Measurements from ENCODE around the gene HSD17B11.
"Not testable (repeated sequence)": the region's sequence is repeated elsewhere in the genome, so short reads cannot be mapped to it uniquely, and the experiment has no call there.

The HSD17B11 gene

GRCh38 chr4:87354168-87355102, 36.6 kb downstream of the HSD17B11 start:
- no peak for DNase-seq

- no peak for DNase-seq
Observed at GRCh38 chr4:87353592-87353991, 37.4 kb downstream of the HSD17B11 start.

GRCh38 chr4:87345139-87345538, 45.8 kb downstream of the HSD17B11 start:
- no peak for DNase-seq

- DNase-seq = no peak
Observed at GRCh38 chr4:87342872-87343271, 48.1 kb downstream of the HSD17B11 start.

GRCh38 chr4:87341954-87342635, 48.9 kb downstream of the HSD17B11 start:
- DNase-seq = not testable (repeated sequence)

GRCh38 chr4:87339440-87339839, 51.5 kb downstream of the HSD17B11 start:
- no peak for DNase-seq

GRCh38 chr4:87337361-87337760, 53.6 kb downstream of the HSD17B11 start:
- no peak for DNase-seq

- DNase-seq = no peak
Observed at GRCh38 chr4:87333267-87333666, 57.7 kb downstream of the HSD17B11 start.

- no peak for DNase-seq
Observed at GRCh38 chr4:87330761-87331160, 60.2 kb downstream of the HSD17B11 start.

- DNase-seq = no peak
Observed at GRCh38 chr4:87327136-87327535, 63.9 kb downstream of the HSD17B11 start.

- no peak for DNase-seq
Observed at GRCh38 chr4:87326460-87326859, 64.5 kb downstream of the HSD17B11 start.

GRCh38 chr4:87322754-87323153, 68.2 kb downstream of the HSD17B11 start, which contains the start of gene HSD17B13:
Gene HSD17B13 (minus strand): TSS chr4:87322882. CDS start chr4:87322841, 41 bp downstream.
- no peak for DNase-seq

GRCh38 chr4:87321888-87322287, 69.1 kb downstream of the HSD17B11 start:
- no peak for DNase-seq

- DNase-seq = no peak
Observed at GRCh38 chr4:87317527-87317926, 73.5 kb downstream of the HSD17B11 start.

- no peak for DNase-seq
Observed at GRCh38 chr4:87316961-87317360, 74.0 kb downstream of the HSD17B11 start.

GRCh38 chr4:87315000-87315399, 76.0 kb downstream of the HSD17B11 start:
- not testable (repeated sequence) for DNase-seq

GRCh38 chr4:87313756-87314155, 77.2 kb downstream of the HSD17B11 start:
- no peak for DNase-seq

GRCh38 chr4:87311684-87312083, 79.3 kb downstream of the HSD17B11 start:
- no peak for DNase-seq

- DNase-seq = no peak
Observed at GRCh38 chr4:87310691-87311335, 80.2 kb downstream of the HSD17B11 start.

- no peak for DNase-seq
Observed at GRCh38 chr4:87309625-87310024, 81.4 kb downstream of the HSD17B11 start.

GRCh38 chr4:87306056-87306455, 84.9 kb downstream of the HSD17B11 start:
- DNase-seq = no peak

GRCh38 chr4:87305562-87305961, 85.4 kb downstream of the HSD17B11 start:
- DNase-seq = no peak

GRCh38 chr4:87304745-87305432, 86.1 kb downstream of the HSD17B11 start:
- DNase-seq = no peak
